Peyer's patch (tissue), 4 donors: Measurements from ENCODE around the gene PDE1C. TPM values are rescaled to one million over a fixed set of nuclear protein-coding genes. Genes with fewer than 3 reads are reported as not detected.
A peak's percentile ranks its signal among the peaks of the same experiment; 100 is the strongest.

ENCODE experiments used
- DNase-seq, 3 donors: peaks; one replicate each; pipeline ENCODE4 v3.0.0-alpha.2; 2017 to 2019
- H3K27ac ChIP-seq, 4 donors: fragments of 200-600 bp; sonication (generic); one replicate each; pipeline ENCODE4 v1.5.1; 2016 to 2019
- H3K27me3 ChIP-seq, 2 donors: fragments of 200-600 bp; sonication (generic); one replicate each; pipeline ENCODE4 v1.5.1; 2019
- H3K36me3 ChIP-seq, 3 donors: fragments of 200-600 bp; sonication (generic); one replicate each; pipeline ENCODE4 v1.5.1; 2016 to 2019
- H3K4me1 ChIP-seq, 4 donors: fragments of 200-600 bp; sonication (generic); one replicate each; pipeline ENCODE4 v1.5.1; 2016 to 2019
- H3K4me3 ChIP-seq, 4 donors: fragments of 200-600 bp; sonication (generic); 1 replicate in 3 of 4; 2 replicates in 1 of 4; pipeline ENCODE4 v1.5.1; 2016 to 2019; ENCODE audit warnings: mild to moderate bottlenecking in 1 of 4
- H3K9me3 ChIP-seq, 4 donors: fragments of 200-600 bp; sonication (generic); one replicate each; pipeline ENCODE4 v1.5.1; 2016 to 2019; ENCODE audit warnings: mild to moderate bottlenecking in 1 of 4
- POLR2A ChIP-seq, 2 donors: fragments of 450-650 bp; IDR thresholded peaks; one replicate each; pipeline ENCODE4 v1.5.1; 2017; ENCODE audit warnings: antibody characterized with exemption in 2 of 2, mild to moderate bottlenecking in 2 of 2, moderate library complexity in 2 of 2
- total RNA-seq, 4 donors: library from RNA; depleted of rRNA; stranded (reverse); fragments of >200 nt; gene quantifications; one replicate each; pipeline ENCODE4 v1.1.0, GENCODE V29; 2016
- TF ChIP-seq, protein P1 (sequence below), 6 experiments: fragments of 450-650 bp in 4 of 6; fragments of 200-600 bp in 2 of 6; sonication (generic) in 1 of 6; IDR thresholded peaks; one replicate each; pipeline ENCODE4 v1.5.1; 2017 to 2019; ENCODE audit warnings: antibody characterized with exemption in 6 of 6, mild to moderate bottlenecking in 3 of 6, moderate library complexity in 1 of 6

The PDE1C gene
- total RNA-seq, 4 donors from 2014 or later, result 2.5 to 15.7 (median 3.3) TPM

DNA sequence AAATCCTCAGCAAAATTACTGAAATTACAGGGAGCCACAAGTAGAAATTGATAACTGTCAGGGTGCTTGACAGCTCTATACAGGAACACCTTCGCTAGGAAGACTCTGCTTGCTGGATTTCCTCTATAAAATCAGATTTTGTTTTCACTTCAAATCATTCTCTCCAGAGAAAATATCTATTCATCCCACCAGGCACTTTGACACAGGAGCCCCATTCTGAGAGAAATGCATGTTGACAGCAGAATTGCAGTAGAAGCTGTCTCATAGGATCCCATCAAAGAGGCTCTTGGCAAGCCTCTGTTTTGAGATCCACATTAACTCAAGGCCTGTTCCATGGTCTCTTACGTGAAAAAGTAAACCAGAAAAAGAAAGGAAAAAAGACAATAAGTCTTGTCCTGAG is 116.8 kb downstream of the PDE1C start:
- H3K36me3 ChIP-seq, result no peaks in the 10 kb centered on the region
- no peak for DNase-seq
- no peak overlapping the region for H3K4me3 ChIP-seq
- no peak overlapping the region for H3K27ac ChIP-seq
- peaks cover 0 to 7% (median 0%) of the 10 kb centered on the region in 4 donors for H3K4me1 ChIP-seq
- H3K27me3 ChIP-seq, result no peaks in the 10 kb centered on the region
- H3K9me3 ChIP-seq, result no peaks in the 10 kb centered on the region
- no peak for TF ChIP-seq POLR2A (IDR thresholded peaks at IDR 0.05)
- TF ChIP-seq, protein P1, sequence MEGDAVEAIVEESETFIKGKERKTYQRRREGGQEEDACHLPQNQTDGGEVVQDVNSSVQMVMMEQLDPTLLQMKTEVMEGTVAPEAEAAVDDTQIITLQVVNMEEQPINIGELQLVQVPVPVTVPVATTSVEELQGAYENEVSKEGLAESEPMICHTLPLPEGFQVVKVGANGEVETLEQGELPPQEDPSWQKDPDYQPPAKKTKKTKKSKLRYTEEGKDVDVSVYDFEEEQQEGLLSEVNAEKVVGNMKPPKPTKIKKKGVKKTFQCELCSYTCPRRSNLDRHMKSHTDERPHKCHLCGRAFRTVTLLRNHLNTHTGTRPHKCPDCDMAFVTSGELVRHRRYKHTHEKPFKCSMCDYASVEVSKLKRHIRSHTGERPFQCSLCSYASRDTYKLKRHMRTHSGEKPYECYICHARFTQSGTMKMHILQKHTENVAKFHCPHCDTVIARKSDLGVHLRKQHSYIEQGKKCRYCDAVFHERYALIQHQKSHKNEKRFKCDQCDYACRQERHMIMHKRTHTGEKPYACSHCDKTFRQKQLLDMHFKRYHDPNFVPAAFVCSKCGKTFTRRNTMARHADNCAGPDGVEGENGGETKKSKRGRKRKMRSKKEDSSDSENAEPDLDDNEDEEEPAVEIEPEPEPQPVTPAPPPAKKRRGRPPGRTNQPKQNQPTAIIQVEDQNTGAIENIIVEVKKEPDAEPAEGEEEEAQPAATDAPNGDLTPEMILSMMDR (IDR thresholded peaks at IDR 0.05), result no peak

DNA sequence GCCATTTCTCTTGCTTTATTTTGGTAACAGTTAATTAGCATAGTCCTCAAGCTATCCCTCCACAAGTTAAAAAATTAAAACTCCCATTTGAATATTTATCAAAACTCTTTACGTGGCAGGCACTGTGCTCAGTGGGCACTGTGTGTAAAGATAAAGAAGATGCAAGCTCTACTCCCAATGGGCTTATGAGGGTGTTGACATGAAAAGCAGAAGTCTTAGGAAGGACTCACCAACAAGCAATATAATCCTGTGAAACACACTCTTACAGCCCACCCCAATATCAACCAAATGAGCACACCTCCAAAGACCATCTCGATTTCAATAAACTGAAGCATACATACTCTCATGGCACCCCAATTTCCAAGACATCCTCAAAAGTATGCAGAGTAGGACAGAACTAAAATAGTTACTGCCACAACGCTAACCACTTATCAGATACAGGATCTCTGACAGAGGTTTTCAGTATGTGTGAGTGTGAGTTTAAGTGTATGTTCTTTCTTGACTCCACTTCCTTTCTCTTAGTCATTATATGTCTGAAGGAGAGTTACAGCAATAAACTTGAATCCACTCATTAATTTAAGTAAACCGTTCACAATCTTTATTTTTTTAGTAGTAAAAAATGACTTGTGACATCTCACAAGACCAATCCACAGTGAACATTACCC is 120.0 kb downstream of the PDE1C start:
- H3K36me3 ChIP-seq, result no peaks in the 10 kb centered on the region
- H3K27ac ChIP-seq, result no peak overlapping the region
- H3K4me1 ChIP-seq, result peaks cover 0 to 9% (median 0%) of the 10 kb centered on the region in 4 donors
- no peak for TF ChIP-seq POLR2A (IDR thresholded peaks at IDR 0.05)
- TF ChIP-seq, protein P1 (IDR thresholded peaks at IDR 0.05), result no peak
- no peak overlapping the region for H3K4me3 ChIP-seq
- no peak for DNase-seq
- no peaks in the 10 kb centered on the region for H3K9me3 ChIP-seq
- H3K27me3 ChIP-seq, result no peaks in the 10 kb centered on the region

DNA sequence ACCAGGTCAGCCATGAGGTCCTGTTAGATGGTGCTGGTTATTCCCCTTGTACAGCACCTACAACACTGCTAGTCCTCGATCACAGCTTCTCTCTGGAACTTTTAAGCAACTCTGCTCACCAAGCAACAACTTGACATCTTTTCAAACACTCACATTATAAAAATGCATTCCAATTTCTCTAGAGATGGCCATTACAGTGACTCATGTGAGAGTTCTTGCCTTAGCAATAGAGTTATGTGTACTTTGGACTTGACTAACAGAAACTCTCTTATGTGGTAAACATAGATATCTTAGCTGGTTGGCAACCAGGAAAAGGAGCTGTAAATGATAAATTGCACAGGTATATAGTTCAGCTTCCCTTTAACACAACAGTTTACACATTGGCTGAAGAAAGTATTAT is 122.2 kb downstream of the PDE1C start:
- H3K27ac ChIP-seq, result peak overlapping the region in 2 of 4 donors; percentile 37 to 65
- no peaks in the 10 kb centered on the region for H3K36me3 ChIP-seq
- TF ChIP-seq POLR2A (IDR thresholded peaks at IDR 0.05), result no peak
- H3K4me1 ChIP-seq, result peaks cover 0 to 9% (median 0%) of the 10 kb centered on the region in 4 donors
- H3K9me3 ChIP-seq, result no peaks in the 10 kb centered on the region
- no peak overlapping the region for H3K4me3 ChIP-seq
- no peak for DNase-seq
- no peaks in the 10 kb centered on the region for H3K27me3 ChIP-seq

DNA sequence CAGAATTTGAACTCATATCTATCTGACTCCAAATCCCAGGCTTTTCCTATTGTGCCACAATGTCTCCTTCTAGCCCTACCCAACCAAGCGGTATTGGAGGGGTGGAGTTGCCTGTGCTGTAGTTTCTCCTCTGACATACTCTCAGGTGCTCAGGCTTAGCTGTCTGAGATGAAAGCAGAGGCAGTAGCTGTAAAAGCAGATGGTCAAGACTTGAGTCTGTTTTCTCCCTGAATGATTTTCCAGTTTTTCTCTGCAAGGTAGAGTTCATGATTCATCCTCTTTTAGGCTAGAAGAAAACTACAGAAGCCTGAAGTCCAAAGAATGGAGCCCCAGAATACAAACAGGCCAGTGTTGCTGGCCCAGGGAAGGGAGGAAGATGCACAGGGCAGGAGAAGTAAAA is 130.0 kb downstream of the PDE1C start:
- Histone ChIP-seq H3K27me3 (no peaks in the 10 kb centered on the region), H3K27ac (no peak overlapping the region), H3K9me3 (no peaks in the 10 kb centered on the region), H3K4me1 (no peaks in the 10 kb centered on the region), H3K36me3 (no peaks in the 10 kb centered on the region), H3K4me3 (no peak overlapping the region)
- DNase-seq, result no peak
- TF ChIP-seq, protein P1 (IDR thresholded peaks at IDR 0.05), result no peak
- no peak for TF ChIP-seq POLR2A (IDR thresholded peaks at IDR 0.05)

DNA sequence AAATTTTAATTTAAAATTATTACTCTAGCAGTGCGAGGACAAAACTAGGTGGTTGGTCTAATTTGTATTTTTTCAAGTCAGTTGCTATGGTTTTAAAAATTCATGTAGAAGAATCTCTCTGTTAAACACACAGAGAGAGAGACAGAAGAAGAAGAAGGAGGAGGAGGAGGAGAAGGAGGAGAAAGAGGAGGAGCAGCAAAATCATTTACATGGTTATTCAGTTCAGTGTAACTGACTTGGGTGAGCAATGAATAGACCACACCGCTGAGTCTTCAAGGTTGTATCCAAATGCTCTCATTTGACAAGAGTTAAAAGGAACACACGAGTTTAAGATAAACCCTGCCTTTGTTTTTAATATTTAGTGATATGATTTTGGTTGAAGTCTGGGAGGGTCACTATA is 131.1 kb downstream of the PDE1C start:
- TF ChIP-seq, protein P1 (IDR thresholded peaks at IDR 0.05), result no peak
- no peak for TF ChIP-seq POLR2A (IDR thresholded peaks at IDR 0.05)

DNA sequence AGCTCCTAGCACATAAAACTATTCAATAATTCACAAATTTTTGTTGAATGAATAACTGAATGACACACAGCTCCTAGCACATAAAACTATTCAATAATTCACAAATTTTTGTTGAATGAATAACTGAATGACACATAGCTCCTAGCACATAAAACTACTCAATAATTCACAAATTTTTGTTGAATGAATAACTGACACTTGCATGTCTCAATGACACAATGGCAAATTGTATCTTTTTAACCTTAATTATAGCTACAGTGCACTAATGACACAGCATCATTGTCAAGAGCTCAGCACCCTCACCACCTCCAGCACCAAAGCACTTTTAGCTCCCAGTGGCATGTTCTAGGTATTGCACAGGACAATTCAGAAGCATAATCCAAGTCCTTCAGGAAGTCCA is 131.6 kb downstream of the PDE1C start:
- H3K4me1 ChIP-seq, result no peaks in the 10 kb centered on the region
- H3K9me3 ChIP-seq, result no peaks in the 10 kb centered on the region
- DNase-seq, result no peak
- no peak for TF ChIP-seq POLR2A (IDR thresholded peaks at IDR 0.05)
- TF ChIP-seq, protein P1 (IDR thresholded peaks at IDR 0.05), result no peak
- no peak overlapping the region for H3K27ac ChIP-seq
- H3K4me3 ChIP-seq, result no peak overlapping the region
- no peaks in the 10 kb centered on the region for H3K36me3 ChIP-seq
- no peaks in the 10 kb centered on the region for H3K27me3 ChIP-seq

More for the DNA sequence above, 131.1 kb downstream of the PDE1C start:
- H3K9me3 ChIP-seq, result no peaks in the 10 kb centered on the region
- H3K4me1 ChIP-seq, result no peaks in the 10 kb centered on the region
- H3K4me3 ChIP-seq, result no peak overlapping the region
- no peaks in the 10 kb centered on the region for H3K36me3 ChIP-seq
- no peak overlapping the region for H3K27ac ChIP-seq
- H3K27me3 ChIP-seq, result no peaks in the 10 kb centered on the region
- DNase-seq, result no peak
